CD4-positive, alpha-beta T cell treated with Interleukin-2 at 100 ng/mL for 4 hours (primary cell): Measurements from ENCODE around the gene TBKBP1.
"Not testable (repeated sequence)": the region's sequence is repeated elsewhere in the genome, so short reads cannot be mapped to it uniquely, and the experiment has no call there.

Source experiments
- DNase-seq: peaks from one replicate; pipeline ENCODE4 v3.0.0-alpha.2; 2020; ENCODE audit warnings: low spot score

The TBKBP1 gene

DNA sequence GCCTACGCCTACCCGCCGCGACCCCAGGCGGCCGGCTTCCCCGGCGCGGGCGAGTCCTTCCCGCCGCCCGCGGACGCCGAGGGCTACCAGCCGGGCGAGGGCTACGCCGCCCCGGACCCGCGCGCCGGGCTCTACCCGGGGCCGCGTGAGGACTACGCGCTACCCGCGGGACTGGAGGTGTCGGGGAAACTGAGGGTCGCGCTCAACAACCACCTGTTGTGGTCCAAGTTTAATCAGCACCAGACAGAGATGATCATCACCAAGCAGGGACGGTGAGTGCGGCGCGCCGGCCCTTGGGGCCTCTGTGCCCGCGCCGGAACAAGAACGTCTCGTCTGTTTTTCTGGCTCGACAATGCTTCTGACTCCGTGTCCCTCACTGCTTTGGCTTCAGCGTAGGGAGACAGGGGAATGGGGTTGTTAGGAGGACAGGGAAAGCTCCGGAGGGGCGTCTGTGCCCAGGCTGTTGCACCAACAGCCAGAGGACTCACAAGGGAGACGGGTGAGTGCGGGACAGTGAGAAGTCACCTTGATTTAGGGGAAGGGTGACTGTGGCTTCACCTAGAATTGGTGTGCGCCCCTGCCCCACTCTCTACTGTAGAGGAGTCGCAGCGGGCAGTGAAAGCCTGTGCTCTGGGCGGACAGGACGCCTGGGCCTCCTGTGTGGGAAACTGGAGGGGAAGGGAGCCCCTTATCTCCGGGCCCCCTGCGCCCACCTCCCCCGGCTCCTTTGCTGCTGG lies 39.9 kb downstream of the TBKBP1 start:
- DNase-seq = no peak

GRCh38 chr17:47735139-47735464 lies 41.1 kb downstream of the TBKBP1 start:
- no peak for DNase-seq

- no peak for DNase-seq
Observed at GRCh38 chr17:47735536-47736011, 41.6 kb downstream of the TBKBP1 start.

DNA sequence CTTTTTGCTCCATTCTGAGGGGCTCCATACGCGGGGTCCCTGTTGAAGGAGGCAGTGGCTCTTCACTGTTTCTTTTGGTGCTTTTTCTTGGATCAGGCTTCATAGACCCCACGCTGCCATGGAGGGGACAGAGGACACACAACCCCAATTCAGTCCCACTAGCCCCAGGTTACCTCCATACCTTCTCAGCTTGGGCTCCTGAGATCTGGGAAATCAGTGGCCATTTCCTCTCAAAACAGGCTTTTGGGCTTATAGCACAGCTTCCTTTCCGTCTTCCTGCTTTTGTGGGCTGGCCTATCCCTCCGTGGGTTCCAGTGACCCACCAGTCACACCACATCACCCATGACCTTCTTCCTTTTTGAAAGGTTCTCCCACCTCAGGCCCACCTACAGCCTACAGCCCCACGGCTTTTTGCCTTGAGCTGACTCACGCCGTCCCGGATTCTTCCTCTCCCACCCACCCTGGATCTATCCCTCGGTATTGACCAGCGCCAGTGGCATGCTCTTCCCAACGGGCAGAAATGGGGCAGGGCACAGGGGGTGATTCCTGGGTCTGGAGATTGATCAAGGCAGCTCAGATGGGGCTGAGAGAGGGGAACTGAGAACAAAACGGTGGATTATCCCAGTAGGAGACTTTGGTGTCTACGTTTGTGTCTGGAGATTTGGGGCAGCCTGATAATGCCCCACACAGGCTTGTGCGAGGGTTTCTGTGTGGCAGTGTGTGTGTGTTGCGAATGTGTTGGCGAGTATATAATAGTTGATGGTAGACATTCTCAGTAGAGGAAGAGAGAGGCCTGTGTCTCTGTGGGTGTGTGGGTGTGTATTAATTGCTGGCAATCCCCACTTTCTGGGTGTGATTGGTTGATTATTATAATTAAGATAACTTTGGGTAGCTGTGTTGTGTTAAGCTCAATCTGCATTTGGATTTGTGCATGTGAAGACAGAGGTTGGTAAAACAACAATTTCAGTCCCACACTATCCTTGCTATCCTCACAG lies 42.8 kb downstream of the TBKBP1 start:
- peak; percentile 45 for DNase-seq

- no peak for DNase-seq
Observed at GRCh38 chr17:47738178-47738577, 44.2 kb downstream of the TBKBP1 start.

DNA sequence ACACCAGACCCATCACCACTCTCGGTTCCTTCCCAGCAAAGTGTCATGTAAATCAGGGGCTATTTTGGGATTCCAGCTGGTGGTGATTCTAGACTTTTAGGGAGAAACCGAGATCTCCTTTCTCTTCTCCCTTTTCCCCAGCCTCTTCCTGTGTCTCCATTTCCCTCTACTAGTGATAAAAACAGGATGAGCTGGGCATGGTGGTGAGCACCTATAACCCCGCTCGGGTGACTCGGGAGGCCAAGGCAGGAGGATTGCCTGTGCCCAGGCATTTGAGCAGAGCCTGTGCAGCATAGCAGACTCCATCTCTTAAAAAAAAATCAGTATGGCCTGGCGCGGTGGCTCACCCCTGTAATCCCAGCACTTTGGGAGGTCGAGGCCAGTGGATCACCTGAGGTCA lies 45.2 kb downstream of the TBKBP1 start:
- no peak for DNase-seq

GRCh38 chr17:47739945-47740344 lies 46.0 kb downstream of the TBKBP1 start:
- not testable (repeated sequence) for DNase-seq

- peak; percentile 53 for DNase-seq
Observed at GRCh38 chr17:47741109-47741792, 47.3 kb downstream of the TBKBP1 start.

DNA sequence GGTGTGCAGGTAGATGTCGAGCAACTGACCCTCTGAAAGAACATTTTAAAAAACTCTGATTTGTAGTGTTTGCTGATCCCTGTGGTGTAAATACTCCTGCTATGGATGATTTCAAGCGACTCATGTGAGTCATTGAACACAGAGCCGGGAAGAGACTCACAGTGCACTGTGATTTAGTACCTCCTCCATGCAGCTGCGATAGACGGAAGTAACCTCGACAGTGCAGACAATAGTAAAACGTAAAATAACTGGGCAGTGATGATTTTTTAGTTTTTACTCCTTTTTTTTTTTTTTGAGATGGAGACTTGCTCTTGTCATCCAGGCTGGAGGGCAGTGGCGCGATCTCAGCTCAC lies 47.8 kb downstream of the TBKBP1 start:
- no peak for DNase-seq

DNA sequence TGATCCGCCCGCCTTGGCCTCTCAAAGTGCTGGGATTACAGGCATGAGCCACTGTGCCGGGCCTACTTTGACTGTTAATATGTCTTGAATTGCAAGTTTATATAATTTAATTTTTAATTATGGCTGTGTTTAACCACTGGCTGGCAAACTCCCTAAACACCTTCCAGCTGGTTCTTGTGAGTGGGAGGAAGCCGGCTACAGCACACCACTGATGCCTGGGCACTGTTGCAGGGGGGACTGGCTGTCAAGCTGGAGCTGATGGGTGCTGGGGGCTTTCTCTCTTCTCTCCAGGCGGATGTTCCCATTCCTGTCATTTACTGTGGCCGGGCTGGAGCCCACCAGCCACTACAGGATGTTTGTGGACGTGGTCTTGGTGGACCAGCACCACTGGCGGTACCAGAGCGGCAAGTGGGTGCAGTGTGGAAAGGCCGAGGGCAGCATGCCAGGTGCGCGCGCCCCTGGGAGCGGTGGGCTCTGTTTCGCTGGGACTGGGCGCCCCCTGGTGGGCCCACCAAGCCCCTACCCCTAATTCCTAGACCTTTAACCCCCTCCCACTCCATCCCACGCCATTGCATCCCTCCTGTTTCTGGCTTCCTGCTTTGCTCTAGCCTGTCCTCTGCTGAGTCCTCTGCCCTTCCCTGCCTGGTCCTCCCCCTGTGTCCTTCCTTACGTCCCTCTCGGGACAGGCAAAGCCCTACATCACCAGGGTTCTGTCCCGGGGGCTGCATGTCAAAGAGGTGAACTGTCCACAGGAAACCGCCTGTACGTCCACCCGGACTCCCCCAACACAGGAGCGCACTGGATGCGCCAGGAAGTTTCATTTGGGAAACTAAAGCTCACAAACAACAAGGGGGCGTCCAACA lies 48.6 kb downstream of the TBKBP1 start:
- peak; percentile 45 for DNase-seq

- no peak for DNase-seq
Observed at GRCh38 chr17:47744168-47745036, 50.4 kb downstream of the TBKBP1 start.

- DNase-seq = no peak
Observed at GRCh38 chr17:47745037-47745380, 51.0 kb downstream of the TBKBP1 start.

DNA sequence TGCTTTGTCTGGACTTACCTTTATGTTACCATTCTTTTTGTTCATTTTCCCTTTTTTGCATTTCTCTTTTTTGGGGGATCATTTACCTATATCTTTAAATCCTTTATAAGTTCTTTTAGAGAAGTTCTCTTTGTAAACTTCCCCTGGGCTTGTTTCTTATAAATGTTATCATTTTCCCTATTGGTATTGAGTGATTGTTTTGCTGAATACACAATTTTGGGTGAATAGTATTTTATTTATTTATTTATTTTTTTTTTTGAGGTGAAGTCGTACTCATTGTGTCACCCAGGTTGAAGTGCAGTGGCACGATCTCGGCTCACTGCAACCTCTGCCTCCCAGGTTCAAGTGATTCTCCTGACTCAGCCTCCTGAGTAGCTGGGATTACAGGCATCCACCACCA lies 57.5 kb downstream of the TBKBP1 start:
- no peak for DNase-seq

- DNase-seq = no peak
Observed at GRCh38 chr17:47757386-47757785, 63.4 kb downstream of the TBKBP1 start.

DNA sequence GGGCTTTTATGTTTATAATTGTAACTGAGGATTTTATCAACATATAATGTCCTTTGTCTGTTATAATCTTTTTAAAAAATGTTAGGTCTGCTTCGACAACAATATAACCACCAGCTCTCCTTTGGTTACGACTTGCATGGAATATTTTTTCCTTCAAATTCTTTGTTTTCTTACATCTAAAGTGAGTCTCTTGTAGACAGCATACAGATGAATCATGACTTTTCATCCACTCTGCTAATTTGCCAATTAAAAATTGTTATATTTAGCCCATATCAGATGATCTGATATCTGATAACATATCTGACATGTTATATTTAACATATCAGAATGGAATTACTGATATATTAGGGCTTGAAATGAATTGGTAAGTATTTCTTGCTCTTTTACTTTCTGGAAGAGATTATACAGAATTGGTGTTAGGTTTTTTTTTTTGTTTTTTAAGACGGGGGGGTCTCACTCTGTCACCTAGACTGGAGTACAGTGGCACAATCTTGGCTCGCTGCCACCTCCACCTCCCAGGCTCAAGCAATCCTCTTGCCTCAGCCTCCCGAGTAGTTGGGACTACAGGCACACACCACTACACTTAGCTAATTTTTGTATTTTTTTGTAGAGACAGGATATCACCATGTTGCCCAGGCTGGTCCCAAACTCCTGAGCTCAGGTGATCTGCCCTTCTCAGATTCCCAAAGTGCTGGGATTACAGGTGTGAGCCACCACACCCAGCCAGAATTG lies 66.6 kb downstream of the TBKBP1 start:
- DNase-seq = no peak
